Measurements from ENCODE around the gene CLN3.

CLN3 gene

GRCh38 chr16:28534542-28535373, 42.9 kb upstream of the CLN3 start:
- Histone ChIP-seq H3K9me3 (no peaks in the 10 kb centered on the region), H3K4me3 (ENCODE audit: low read depth in 1 of 2, low read length in 1 of 2) (peak overlapping the region; percentile 32 to 50), H3K27ac (peak overlapping the region; percentile 85), H3K27me3 (no peaks in the 10 kb centered on the region), H3K36me3 (no peaks in the 10 kb centered on the region), H3K4me1 (ENCODE audit: control insufficient read depth in 1 of 2, insufficient read depth in 1 of 2, low read depth in 1 of 2, low read length in 1 of 2) (peaks cover 21 to 28% of the 10 kb centered on the region in 2 experiments)
- TF ChIP-seq CTCF (IDR thresholded peaks at IDR 0.05) = no peak

- Histone ChIP-seq H3K9me3 (no peaks in the 10 kb centered on the region), H3K27me3 (no peaks in the 10 kb centered on the region), H3K36me3 (no peaks in the 10 kb centered on the region), H3K4me1 (ENCODE audit: control insufficient read depth in 1 of 2, insufficient read depth in 1 of 2, low read depth in 1 of 2, low read length in 1 of 2) (peaks cover 21 to 28% of the 10 kb centered on the region in 2 experiments), H3K4me3 (ENCODE audit: low read depth in 1 of 2, low read length in 1 of 2) (no peak overlapping the region), H3K27ac (peak overlapping the region; percentile 85)
- no peak for TF ChIP-seq CTCF (IDR thresholded peaks at IDR 0.05)
These were observed 41.2 kb upstream of the CLN3 start for GRCh38 chr16:28532940-28533647.

- peaks cover 21 to 28% of the 10 kb centered on the region in 2 experiments for H3K4me1 ChIP-seq (ENCODE audit: control insufficient read depth in 1 of 2, insufficient read depth in 1 of 2, low read depth in 1 of 2, low read length in 1 of 2)
- no peaks in the 10 kb centered on the region for H3K36me3 ChIP-seq
- peak overlapping the region; percentile 38 for H3K27ac ChIP-seq
- H3K9me3 ChIP-seq = no peaks in the 10 kb centered on the region
- H3K4me3 ChIP-seq (ENCODE audit: low read depth in 1 of 2, low read length in 1 of 2) = no peak overlapping the region
- no peak for TF ChIP-seq CTCF (IDR thresholded peaks at IDR 0.05)
- H3K27me3 ChIP-seq = no peaks in the 10 kb centered on the region
These were observed 40.2 kb upstream of the CLN3 start for GRCh38 chr16:28531777-28532744.

GRCh38 chr16:28529124-28529523, 37.2 kb upstream of the CLN3 start:
- H3K27ac ChIP-seq = no peak overlapping the region
- no peaks in the 10 kb centered on the region for H3K27me3 ChIP-seq
- TF ChIP-seq CTCF (IDR thresholded peaks at IDR 0.05) = no peak
- H3K36me3 ChIP-seq = no peaks in the 10 kb centered on the region
- no peak overlapping the region for H3K4me3 ChIP-seq (ENCODE audit: low read depth in 1 of 2, low read length in 1 of 2)
- peaks cover 16 to 20% of the 10 kb centered on the region in 2 experiments for H3K4me1 ChIP-seq (ENCODE audit: control insufficient read depth in 1 of 2, insufficient read depth in 1 of 2, low read depth in 1 of 2, low read length in 1 of 2)
- no peaks in the 10 kb centered on the region for H3K9me3 ChIP-seq

- H3K4me1 ChIP-seq (ENCODE audit: control insufficient read depth in 1 of 2, insufficient read depth in 1 of 2, low read depth in 1 of 2, low read length in 1 of 2) = peaks cover 10 to 14% of the 10 kb centered on the region in 2 experiments
- no peaks in the 10 kb centered on the region for H3K36me3 ChIP-seq
- no peaks in the 10 kb centered on the region for H3K9me3 ChIP-seq
- no peak overlapping the region for H3K4me3 ChIP-seq (ENCODE audit: low read depth in 1 of 2, low read length in 1 of 2)
- no peak for TF ChIP-seq CTCF (IDR thresholded peaks at IDR 0.05)
- no peaks in the 10 kb centered on the region for H3K27me3 ChIP-seq
- no peak overlapping the region for H3K27ac ChIP-seq
These were observed 36.6 kb upstream of the CLN3 start for GRCh38 chr16:28528463-28528867.

Data from neutrophil (primary cell).